Esophagus squamous epithelium (tissue), 5 donors: ENCODE measurements around the gene EHMT1. TPM values are rescaled to one million over a fixed set of nuclear protein-coding genes. Genes with fewer than 3 reads are reported as not detected.
A peak's percentile ranks its signal among the peaks of the same experiment; 100 is the strongest.

Experiments
- DNase-seq: peaks from one replicate; lab custom pipeline; 2025; lab: John Stamatoyannopoulos, UW
- H3K27ac ChIP-seq, 4 donors: fragments of 200-600 bp; sonication (generic); one replicate each; pipeline ENCODE4 v1.5.1; 2016 to 2019; ENCODE audit warnings: mild to moderate bottlenecking in 1 of 4
- H3K27me3 ChIP-seq, 4 donors: fragments of 200-600 bp; sonication (generic); 1 replicate in 3 of 4; 2 replicates in 1 of 4; pipeline versions ENCODE4 v1.5.1 to v1.6.0; 2017 to 2021; ENCODE audit warnings: antibody characterized with exemption in 1 of 4
- H3K36me3 ChIP-seq, 3 donors: fragments of 200-600 bp; sonication (generic); one replicate each; pipeline ENCODE4 v1.5.1; 2016 to 2019
- H3K4me1 ChIP-seq, 3 donors: fragments of 200-600 bp; sonication (generic); one replicate each; pipeline ENCODE4 v1.5.1; 2017 to 2019
- H3K4me3 ChIP-seq, 4 donors: fragments of 200-600 bp; sonication (generic); 1 replicate in 3 of 4; 2 replicates in 1 of 4; pipeline ENCODE4 v1.5.1; 2016 to 2019; ENCODE audit warnings: mild to moderate bottlenecking in 2 of 4, moderate library complexity in 1 of 4
- H3K9me3 ChIP-seq, 3 donors: fragments of 200-600 bp; sonication (generic); one replicate each; pipeline ENCODE4 v1.5.1; 2016 to 2019
- POLR2A ChIP-seq, 4 donors: fragments of 450-650 bp; IDR thresholded peaks; one replicate each; pipeline ENCODE4 v1.6.1; 2017; ENCODE audit warnings: antibody characterized with exemption in 4 of 4, mild to moderate bottlenecking in 4 of 4, moderate library complexity in 3 of 4
- WGBS, 2 donors: methylation state at CpG; one replicate each; pipeline ENCODE4 v1.1.5; 2018; 5-methylcytosine and 5-hydroxymethylcytosine counted together
- intact Hi-C: fragments of 100-400 bp; cut with DNase I; formaldehyde crosslinking; loops from one replicate; pipeline ENCODE4 v1.15.0; 2022
- total RNA-seq, 4 donors: library from RNA; depleted of rRNA; stranded (reverse); fragments of >200 nt; gene quantifications; one replicate each; pipeline ENCODE4 v1.1.0, GENCODE V29; 2016
- TF ChIP-seq, protein P1 (sequence below), 6 experiments: fragments of 450-650 bp in 4 of 6; fragments of 200-600 bp in 2 of 6; sonication (generic) in 2 of 6; IDR thresholded peaks; one replicate each; pipeline ENCODE4 v1.5.1; 2016 to 2019; ENCODE audit warnings: antibody characterized with exemption in 6 of 6, mild to moderate bottlenecking in 4 of 6, moderate library complexity in 4 of 6
- donor health status: DM: yes; HTN: yes; CAD: no.

The EHMT1 gene
- total RNA-seq, 4 donors from 2014 or later = 42.8 to 87.0 (median 65.0) TPM

DNA sequence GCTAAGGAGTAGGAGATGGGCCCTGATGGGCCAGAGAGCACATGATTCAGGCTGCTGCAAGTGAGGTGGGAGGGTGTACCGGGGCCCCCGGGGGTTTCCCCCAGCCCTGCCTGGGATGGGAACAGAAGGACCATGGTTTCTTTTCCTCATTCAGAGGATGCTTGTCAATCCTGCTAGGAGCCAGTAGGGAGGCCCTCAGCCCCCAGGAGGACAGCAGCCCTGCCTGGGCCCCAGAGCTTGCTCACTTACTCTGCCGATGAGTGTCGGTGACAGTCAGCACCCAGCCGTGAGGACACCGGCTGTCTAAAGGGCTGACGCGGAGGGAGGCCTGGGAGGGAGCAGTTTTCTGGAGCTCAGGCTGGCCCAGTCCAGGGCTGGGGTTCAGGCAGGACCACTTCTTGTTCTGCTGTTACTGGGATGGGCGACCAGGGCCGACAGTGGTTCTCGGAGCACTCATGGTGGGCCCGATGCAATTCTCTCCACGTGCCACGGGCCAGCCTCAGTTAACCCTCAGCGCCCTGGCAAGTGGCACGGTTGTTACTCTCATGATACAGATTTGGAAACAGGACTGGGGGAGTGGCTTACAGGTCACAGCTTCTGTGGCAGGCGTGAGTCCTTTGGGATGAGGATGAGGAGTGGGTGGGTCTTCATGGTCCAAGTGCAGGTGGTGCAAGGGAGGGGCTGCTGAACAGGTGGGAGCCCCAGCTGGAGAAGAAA lies 11.5 kb upstream of the EHMT1 start:
- Histone ChIP-seq H3K27ac (peak overlapping the region; percentile 5 to 97 (median 90)), H3K36me3 (peaks cover 0 to 8% (median 7%) of the 10 kb centered on the region in 3 donors), H3K4me3 (peak overlapping the region; percentile 69 to 95 (median 84)), H3K4me1 (peaks cover 44 to 74% (median 46%) of the 10 kb centered on the region in 3 donors), H3K27me3 (no peaks in the 10 kb centered on the region), H3K9me3 (no peaks in the 10 kb centered on the region)
- 47 to 49% methylated on average over 9 to 10 of the region's 17 CpGs for WGBS, 2 donors
- intact Hi-C loops = no loop called here
- TF ChIP-seq, protein P1, sequence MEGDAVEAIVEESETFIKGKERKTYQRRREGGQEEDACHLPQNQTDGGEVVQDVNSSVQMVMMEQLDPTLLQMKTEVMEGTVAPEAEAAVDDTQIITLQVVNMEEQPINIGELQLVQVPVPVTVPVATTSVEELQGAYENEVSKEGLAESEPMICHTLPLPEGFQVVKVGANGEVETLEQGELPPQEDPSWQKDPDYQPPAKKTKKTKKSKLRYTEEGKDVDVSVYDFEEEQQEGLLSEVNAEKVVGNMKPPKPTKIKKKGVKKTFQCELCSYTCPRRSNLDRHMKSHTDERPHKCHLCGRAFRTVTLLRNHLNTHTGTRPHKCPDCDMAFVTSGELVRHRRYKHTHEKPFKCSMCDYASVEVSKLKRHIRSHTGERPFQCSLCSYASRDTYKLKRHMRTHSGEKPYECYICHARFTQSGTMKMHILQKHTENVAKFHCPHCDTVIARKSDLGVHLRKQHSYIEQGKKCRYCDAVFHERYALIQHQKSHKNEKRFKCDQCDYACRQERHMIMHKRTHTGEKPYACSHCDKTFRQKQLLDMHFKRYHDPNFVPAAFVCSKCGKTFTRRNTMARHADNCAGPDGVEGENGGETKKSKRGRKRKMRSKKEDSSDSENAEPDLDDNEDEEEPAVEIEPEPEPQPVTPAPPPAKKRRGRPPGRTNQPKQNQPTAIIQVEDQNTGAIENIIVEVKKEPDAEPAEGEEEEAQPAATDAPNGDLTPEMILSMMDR (IDR thresholded peaks at IDR 0.05) = no peak
- TF ChIP-seq POLR2A (IDR thresholded peaks at IDR 0.05) = no peak
- DNase-seq = no peak

DNA sequence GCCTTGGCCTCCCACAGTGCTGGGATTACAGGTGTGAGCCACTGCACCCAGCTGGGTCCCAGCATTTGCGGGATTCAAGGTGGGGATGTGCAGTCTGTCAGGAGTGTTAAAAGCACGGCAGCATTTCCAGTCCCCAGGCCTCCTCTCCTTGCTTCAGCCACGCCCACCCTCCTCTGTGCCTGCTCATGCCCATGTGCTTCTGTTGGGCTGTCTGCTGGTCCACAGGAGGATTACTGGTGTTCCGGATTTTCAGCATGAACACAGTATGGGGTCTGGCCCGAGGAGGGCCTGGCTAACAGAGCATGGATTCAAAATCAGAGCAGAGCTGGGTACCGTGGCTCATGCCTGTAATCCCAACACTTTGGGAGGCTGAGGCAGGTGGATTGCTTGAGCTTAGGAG lies 7.9 kb upstream of the EHMT1 start:
- intact Hi-C loops = no loop called here
- no peaks in the 10 kb centered on the region for H3K27me3 ChIP-seq
- no peaks in the 10 kb centered on the region for H3K9me3 ChIP-seq
- H3K27ac ChIP-seq = peak overlapping the region; percentile 90 to 94 (median 92)
- peaks cover 47 to 83% (median 49%) of the 10 kb centered on the region in 3 donors for H3K4me1 ChIP-seq
- 62 to 85% methylated on average over 3 to 6 of the region's 6 CpGs for WGBS, 2 donors
- DNase-seq = no peak
- H3K36me3 ChIP-seq = peaks cover 19 to 37% (median 33%) of the 10 kb centered on the region in 3 donors
- no peak overlapping the region for H3K4me3 ChIP-seq
- TF ChIP-seq, protein P1 (IDR thresholded peaks at IDR 0.05) = no peak
- TF ChIP-seq POLR2A (IDR thresholded peaks at IDR 0.05) = no peak

DNA sequence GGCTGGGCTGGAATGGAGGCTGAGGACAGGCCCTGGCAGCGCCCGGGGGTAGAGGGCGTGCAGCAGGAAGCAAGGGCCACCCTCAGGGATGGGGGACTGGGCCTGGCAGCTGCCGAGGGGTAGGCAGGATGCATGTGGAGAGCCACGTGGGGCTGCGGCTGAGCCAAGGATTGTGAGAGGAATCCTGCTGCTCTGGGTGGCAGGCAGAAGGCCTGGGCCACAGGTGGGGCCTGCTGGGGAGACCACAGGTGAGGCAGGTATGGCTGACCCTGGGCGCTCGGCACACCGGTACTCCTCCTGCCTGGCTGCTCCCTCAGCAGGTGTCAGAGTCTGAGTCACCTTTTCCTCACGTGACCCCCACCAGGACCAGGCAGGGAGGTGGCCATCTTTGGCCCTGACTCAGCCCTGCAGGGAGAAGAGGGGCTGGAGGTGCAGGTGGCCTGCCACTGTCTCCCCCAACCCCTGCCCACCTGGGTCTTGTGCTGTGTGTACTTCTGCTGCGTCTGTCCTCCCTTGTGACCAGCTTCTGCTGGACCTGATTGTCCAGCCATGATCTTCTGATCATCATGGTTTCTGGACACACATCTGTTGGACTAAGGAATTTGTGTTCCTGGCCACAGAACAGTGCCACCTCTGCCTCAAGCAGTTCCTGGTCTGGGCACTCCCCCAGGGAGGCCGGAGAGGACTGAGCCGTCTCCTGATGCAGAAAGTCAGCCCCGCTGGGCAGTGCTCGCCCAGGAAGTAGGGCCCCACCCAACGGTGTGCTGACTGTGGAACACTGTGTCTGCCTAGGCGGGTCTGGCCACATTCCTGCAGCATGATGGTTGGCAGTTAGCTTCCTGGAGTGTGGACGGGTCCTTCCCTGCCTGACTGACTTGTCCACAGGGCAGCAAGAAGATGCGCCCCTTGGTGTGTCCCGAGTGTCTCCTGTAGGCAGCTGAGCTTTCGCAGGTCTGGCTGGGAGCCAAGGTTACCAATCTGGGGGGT lies 6.9 kb upstream of the EHMT1 start:
- Histone ChIP-seq H3K27ac (peak overlapping the region; percentile 90 to 94 (median 92)), H3K27me3 (no peaks in the 10 kb centered on the region), H3K4me1 (peaks cover 37 to 81% (median 46%) of the 10 kb centered on the region in 3 donors), H3K9me3 (no peaks in the 10 kb centered on the region), H3K36me3 (peaks cover 19 to 47% (median 33%) of the 10 kb centered on the region in 3 donors), H3K4me3 (peak overlapping the region; percentile 3 to 30 (median 23))
- intact Hi-C loops = no loop called here
- no peak for DNase-seq
- TF ChIP-seq POLR2A (IDR thresholded peaks at IDR 0.05) = peak in 2 of 4 donors; percentile 11 to 34
- TF ChIP-seq, protein P1 (IDR thresholded peaks at IDR 0.05) = no peak
- whole genome bisulfite sequencing, 2 donors = 11 to 31% methylated on average over 7 of the region's 21 CpGs

DNA sequence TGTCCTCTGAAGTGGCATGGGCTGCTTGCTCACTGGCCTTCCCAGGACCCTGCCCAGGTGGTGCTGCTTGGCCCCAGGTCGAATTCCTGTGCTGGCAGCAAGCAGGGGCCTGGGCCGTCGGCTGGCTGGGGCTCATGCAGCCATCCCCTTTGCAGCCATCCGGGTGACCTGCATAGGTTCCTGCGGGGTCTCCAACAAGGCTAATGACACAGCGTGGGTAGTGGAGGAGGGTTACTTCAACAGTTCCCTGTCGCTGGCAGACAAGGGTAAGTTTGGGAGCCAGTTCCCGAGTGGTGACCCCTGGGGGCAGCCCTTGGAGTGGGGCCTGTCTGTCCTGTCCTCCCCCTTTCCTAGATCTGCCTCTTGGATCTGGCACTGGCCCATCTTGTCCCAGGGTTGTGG lies 6.1 kb upstream of the EHMT1 start:
- DNase-seq = no peak
- peak overlapping the region; percentile 3 to 30 (median 23) for H3K4me3 ChIP-seq

More for the DNA sequence above, 6.1 kb upstream of the EHMT1 start:
- peaks cover 19 to 51% (median 33%) of the 10 kb centered on the region in 3 donors for H3K36me3 ChIP-seq
- H3K27ac ChIP-seq = peak overlapping the region; percentile 90 to 94 (median 92)
- WGBS, 2 donors = 30% methylated on average over 2 of the region's 8 CpGs; no CpG with 5 or more reads in 1 of the 2 donors
- H3K27me3 ChIP-seq = no peaks in the 10 kb centered on the region
- H3K4me1 ChIP-seq = peaks cover 36 to 81% (median 43%) of the 10 kb centered on the region in 3 donors
- no peaks in the 10 kb centered on the region for H3K9me3 ChIP-seq
- intact Hi-C loops = no loop called here
- TF ChIP-seq POLR2A (IDR thresholded peaks at IDR 0.05) = no peak
- TF ChIP-seq, protein P1 (IDR thresholded peaks at IDR 0.05) = no peak
